ENCODE data around the gene CCL2. TPM values are rescaled to one million over a fixed set of nuclear protein-coding genes. Genes with fewer than 3 reads are reported as not detected.
A peak's percentile ranks its signal among the peaks of the same experiment; 100 is the strongest.

The CCL2 gene
- total RNA-seq, 1 donor from 2014 or later, result 15.2 TPM

- H3K4me3 ChIP-seq, result no peak overlapping the region
- no peaks in the 10 kb centered on the region for H3K27me3 ChIP-seq
- TF ChIP-seq POLR2AphosphoS5 (IDR thresholded peaks at IDR 0.05; ENCODE audit: insufficient read depth in 1 of 2, low read depth in 1 of 2) (no peak), POLR2A (IDR thresholded peaks at IDR 0.05) (no peak), CTCF (IDR thresholded peaks at IDR 0.05) (no peak)
- no peak overlapping the region for H3K27ac ChIP-seq
- DNase-seq (ENCODE audit: extremely low spot score in 2 of 2), result no peak
- no peaks in the 10 kb centered on the region for H3K36me3 ChIP-seq
- H3K9me3 ChIP-seq, result no peaks in the 10 kb centered on the region
- peaks cover 31% of the 10 kb centered on the region for H3K4me1 ChIP-seq
- intact Hi-C loops (cut with DNase I), result no loop called here
Observed at GRCh38 chr17:34245351-34245905, 9.7 kb upstream of the CCL2 start.

- Histone ChIP-seq H3K4me1 (peaks cover 31% of the 10 kb centered on the region), H3K4me3 (no peak overlapping the region), H3K27ac (no peak overlapping the region), H3K36me3 (no peaks in the 10 kb centered on the region), H3K9me3 (no peaks in the 10 kb centered on the region), H3K27me3 (no peaks in the 10 kb centered on the region)
- TF ChIP-seq CTCF (IDR thresholded peaks at IDR 0.05), result no peak
- no peak for TF ChIP-seq POLR2A (IDR thresholded peaks at IDR 0.05)
- TF ChIP-seq POLR2AphosphoS5 (IDR thresholded peaks at IDR 0.05; ENCODE audit: insufficient read depth in 1 of 2, low read depth in 1 of 2), result no peak
- no peak for DNase-seq (ENCODE audit: extremely low spot score in 2 of 2)
- intact Hi-C loops (cut with DNase I), result no loop called here
Observed at GRCh38 chr17:34246446-34246845, 8.6 kb upstream of the CCL2 start.

GRCh38 chr17:34246881-34247280, 8.2 kb upstream of the CCL2 start:
- TF ChIP-seq POLR2AphosphoS5 (IDR thresholded peaks at IDR 0.05; ENCODE audit: insufficient read depth in 1 of 2, low read depth in 1 of 2), result no peak
- no peak for TF ChIP-seq CTCF (IDR thresholded peaks at IDR 0.05)
- no peak for TF ChIP-seq POLR2A (IDR thresholded peaks at IDR 0.05)
- Histone ChIP-seq H3K4me1 (peaks cover 36% of the 10 kb centered on the region), H3K27me3 (no peaks in the 10 kb centered on the region), H3K9me3 (no peaks in the 10 kb centered on the region), H3K27ac (no peak overlapping the region), H3K4me3 (no peak overlapping the region), H3K36me3 (no peaks in the 10 kb centered on the region)
- intact Hi-C loops (cut with DNase I), result no loop called here
- no peak for DNase-seq (ENCODE audit: extremely low spot score in 2 of 2)

GRCh38 chr17:34248511-34249024, 6.5 kb upstream of the CCL2 start:
- Histone ChIP-seq H3K9me3 (no peaks in the 10 kb centered on the region), H3K27ac (peak overlapping the region; percentile 3), H3K36me3 (no peaks in the 10 kb centered on the region), H3K4me3 (no peak overlapping the region), H3K27me3 (no peaks in the 10 kb centered on the region), H3K4me1 (peaks cover 52% of the 10 kb centered on the region)
- TF ChIP-seq CTCF (IDR thresholded peaks at IDR 0.05), result no peak
- no peak for TF ChIP-seq POLR2AphosphoS5 (IDR thresholded peaks at IDR 0.05; ENCODE audit: insufficient read depth in 1 of 2, low read depth in 1 of 2)
- TF ChIP-seq POLR2A (IDR thresholded peaks at IDR 0.05), result no peak
- intact Hi-C loops (cut with DNase I), result no loop called here
- peak in 1 of 2 donors; percentile 28 for DNase-seq (ENCODE audit: extremely low spot score in 2 of 2)

- peak in 1 of 2 donors; percentile 67 for DNase-seq (ENCODE audit: extremely low spot score in 2 of 2)
- H3K4me3 ChIP-seq, result no peak overlapping the region
- intact Hi-C loops (cut with DNase I), result no loop called here
- no peak for TF ChIP-seq POLR2AphosphoS5 (IDR thresholded peaks at IDR 0.05; ENCODE audit: insufficient read depth in 1 of 2, low read depth in 1 of 2)
- no peak for TF ChIP-seq CTCF (IDR thresholded peaks at IDR 0.05)
- no peak for TF ChIP-seq POLR2A (IDR thresholded peaks at IDR 0.05)
- H3K4me1 ChIP-seq, result peaks cover 57% of the 10 kb centered on the region
- no peaks in the 10 kb centered on the region for H3K36me3 ChIP-seq
- H3K27ac ChIP-seq, result peak overlapping the region; percentile 3
- H3K9me3 ChIP-seq, result no peaks in the 10 kb centered on the region
- no peaks in the 10 kb centered on the region for H3K27me3 ChIP-seq
Observed at GRCh38 chr17:34249061-34249460, 6.0 kb upstream of the CCL2 start.

Measured in vagina (tissue), 2 donors.